Activated gamma-delta T cell (primary cell): Measurements from ENCODE around the gene HES7.

ENCODE experiments used
- DNase-seq: peaks from one replicate; lab custom pipeline; 2025; lab: John Stamatoyannopoulos, UW

The HES7 gene

GRCh38 chr17:8072729-8073461, 51.0 kb downstream of the HES7 start:
- DNase-seq: no peak

GRCh38 chr17:8072341-8072728, 51.6 kb downstream of the HES7 start:
- DNase-seq: no peak

DNA sequence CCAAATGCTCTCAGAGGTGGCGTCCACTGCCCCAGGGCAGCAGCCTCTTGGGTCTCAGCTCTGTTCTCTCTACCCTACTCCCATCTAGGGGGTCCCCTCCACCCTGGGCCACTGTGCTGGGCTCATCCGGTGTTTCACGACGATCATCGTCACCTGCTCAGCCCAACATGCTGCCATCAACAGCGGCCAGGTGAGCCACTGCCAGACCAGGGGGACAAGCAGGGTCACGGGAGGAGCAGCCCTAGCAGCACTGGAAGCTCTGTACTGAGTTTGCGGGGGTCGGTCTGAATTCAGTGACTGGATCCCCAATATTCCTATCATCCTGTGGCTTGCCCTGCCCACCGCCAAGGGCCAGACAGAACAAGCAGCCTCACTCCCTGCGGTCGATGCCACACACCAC, 52.4 kb downstream of the HES7 start:
- DNase-seq: no peak
